Posterior cingulate gyrus (tissue), 11 donors: ENCODE measurements around the gene PLCL2.

Experiments used
- DNase-seq, 10 donors: peaks; one replicate each; pipeline versions ENCODE4 v3.0.0 to v3.0.0-alpha.2; 2020 to 2021; ENCODE audit warnings: mixed read lengths in 3 of 10
- intact Hi-C: fragments of 100-400 bp; cut with DNase I; formaldehyde crosslinking; loops from one replicate; pipeline ENCODE4 v1.15.1; 2023

The PLCL2 gene

DNA sequence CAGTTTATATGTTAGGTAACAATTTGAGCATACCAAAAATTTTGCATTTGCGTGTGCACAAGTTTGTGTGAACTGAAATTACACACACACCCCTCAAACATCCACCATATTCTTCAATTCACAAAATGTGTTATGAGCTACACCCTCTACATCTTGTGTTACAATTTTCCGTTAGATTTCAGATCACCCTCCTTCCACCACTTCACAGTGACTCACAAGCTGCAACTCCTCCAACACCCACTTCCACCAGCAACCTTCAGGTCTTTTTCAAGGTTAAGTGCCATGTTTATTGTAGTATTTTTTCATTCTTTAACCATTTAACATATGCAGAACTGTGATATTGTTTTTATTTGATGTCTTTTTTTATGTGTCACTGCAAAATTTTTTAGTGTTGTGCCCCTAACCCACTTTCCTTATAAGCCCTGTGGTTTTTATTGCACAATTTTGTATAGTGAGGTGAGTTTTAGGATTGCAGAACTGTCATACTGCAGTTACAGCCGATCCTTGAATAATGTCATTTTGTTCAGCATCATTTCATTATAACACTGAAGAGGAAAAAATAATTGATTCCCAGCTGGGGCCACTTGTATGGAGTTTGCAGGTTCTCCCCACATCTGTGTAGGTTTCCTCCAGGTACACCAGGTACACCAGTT lies 148.9 kb downstream of the PLCL2 start:
- intact Hi-C loops = loop anchor here (10.0 kb wide), 2 partner anchors 149 to 201 kb away; partner anchors contain the start of gene PLCL2
- no peak for DNase-seq

DNA sequence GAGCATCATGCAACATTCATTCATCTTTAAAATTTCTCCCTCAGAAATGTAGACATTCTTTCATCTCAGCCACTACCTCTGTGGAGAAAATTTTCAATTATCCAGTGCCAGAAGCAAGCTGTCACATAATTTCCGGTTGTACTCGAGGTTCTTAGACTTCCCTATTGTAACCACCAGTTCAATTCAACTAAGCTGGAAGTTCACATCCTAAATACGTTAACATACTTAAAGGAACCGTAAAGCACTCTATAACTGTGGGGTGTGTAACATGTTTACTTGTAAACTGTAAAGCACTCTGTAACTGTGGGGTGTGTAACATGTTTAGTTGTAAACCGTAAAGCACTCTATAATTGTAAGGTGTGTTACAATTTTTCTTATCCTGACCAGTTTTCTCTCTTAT lies 150.3 kb downstream of the PLCL2 start:
- DNase-seq = no peak
- intact Hi-C loops = loop anchor here (10.0 kb wide), 2 partner anchors 150 to 200 kb away; partner anchors contain the start of gene PLCL2

GRCh38 chr3:17035966-17036365 lies 151.2 kb downstream of the PLCL2 start:
- no peak for DNase-seq
- intact Hi-C loops = loop anchor here (10.0 kb wide), 2 partner anchors 151 to 199 kb away; partner anchors contain the start of gene PLCL2

DNA sequence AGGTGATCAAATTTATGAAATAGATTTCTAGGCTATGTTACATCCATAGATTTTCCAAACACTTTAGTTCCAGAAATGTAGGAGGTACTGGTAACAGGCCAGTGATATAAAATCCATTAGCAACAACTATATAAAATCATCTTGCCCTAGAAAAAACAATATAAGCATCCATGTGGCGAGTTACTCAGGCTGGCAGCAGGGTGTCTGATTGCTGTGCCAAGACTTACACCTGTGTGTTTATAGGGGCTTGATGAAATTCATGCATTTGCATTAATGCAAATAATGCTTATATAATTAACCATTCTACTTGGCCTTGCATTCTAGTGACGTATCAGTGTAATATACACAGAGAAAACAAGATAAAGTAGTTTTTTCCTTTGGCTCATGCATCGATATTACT lies 153.4 kb downstream of the PLCL2 start:
- DNase-seq = no peak
- intact Hi-C loops = loop anchor here (10.0 kb wide), 2 partner anchors 153 to 197 kb away; partner anchors contain the start of gene PLCL2

DNA sequence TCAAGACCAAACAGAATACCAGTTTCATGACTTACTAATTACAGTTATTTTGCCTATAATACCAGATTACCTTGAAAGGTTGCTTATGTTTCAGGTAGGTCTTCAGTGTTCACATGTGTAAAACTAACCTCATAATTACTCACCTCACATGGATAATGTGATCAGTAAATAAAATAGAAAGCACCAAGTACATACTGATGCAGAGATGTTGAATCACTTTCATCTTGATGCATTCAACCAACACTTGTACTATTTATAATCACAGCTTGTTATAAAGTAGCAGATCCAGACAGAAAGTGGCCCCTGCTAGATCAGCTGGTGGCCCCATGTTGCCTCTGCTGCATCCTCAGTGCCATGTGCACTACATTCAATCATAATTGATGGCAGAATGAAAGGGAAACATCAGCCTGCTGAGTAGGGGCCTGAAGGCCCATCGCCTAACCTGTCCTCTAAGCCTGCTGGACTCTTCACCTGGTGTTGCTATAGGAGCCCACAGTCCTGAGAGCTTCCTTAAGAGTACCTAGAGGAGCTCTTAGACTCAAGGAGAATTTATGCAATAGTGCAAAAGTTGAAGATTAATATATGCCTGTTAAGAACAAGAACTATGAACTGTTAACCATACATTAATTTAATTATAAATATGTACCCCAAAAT lies 154.3 kb downstream of the PLCL2 start:
- DNase-seq = no peak
- intact Hi-C loops = loop anchor here (10.0 kb wide), 2 partner anchors 154 to 196 kb away; partner anchors contain the start of gene PLCL2

DNA sequence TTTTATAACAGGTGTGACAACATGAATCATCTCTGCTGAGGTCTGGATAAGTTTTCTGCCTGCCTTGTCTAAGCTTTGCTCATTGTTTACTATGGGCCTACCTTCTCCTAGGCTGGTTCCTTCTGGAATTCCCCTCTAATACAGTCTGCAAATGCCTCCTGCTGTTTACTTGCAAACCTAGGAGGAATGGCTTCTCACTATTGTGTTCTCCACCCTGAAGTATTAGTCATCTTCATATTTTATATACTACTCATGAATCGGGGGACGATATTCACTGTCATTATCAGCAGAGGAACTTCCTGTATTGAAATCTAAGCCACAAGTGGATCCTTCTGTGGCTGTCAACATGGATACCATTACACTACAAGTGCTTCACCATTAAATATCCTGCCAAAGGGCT lies 154.8 kb downstream of the PLCL2 start:
- DNase-seq = no peak
- intact Hi-C loops = loop anchor here (10.0 kb wide), 2 partner anchors 155 to 195 kb away; partner anchors contain the start of gene PLCL2

DNA sequence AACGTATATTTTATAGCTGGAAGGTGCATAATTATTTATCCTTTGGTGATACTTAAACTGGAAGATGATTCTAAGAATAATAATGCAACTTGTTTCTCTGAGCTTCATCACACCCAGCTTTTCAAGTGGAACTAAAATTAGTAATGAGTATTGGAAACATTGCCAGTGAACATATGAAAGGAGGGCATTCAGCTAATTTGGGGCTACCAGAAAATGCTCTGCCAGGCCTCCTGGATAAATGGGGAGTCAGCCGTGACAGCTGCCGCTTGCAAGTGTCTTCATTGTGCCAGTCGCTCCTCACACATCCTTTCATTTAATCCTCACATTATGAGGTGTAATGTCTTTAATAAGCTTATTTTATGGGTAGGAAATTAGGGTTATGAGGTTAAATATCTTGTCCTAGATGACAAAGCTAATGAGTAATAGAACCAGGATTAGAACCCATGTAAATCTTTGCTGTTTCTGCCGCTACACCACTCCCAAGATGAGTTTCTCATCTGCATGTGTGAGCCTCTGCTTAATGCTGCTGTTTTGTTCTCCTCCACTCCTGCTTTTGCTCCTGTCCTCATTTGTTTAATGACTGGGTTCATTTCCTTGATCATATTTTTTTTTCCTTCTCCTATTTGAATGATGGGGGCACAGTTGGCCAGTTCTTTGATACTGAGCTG lies 155.7 kb downstream of the PLCL2 start:
- intact Hi-C loops = no loop called here
- DNase-seq = peak in 4 of 10 donors; percentile 21 to 89 (median 78)

- intact Hi-C loops = no loop called here
- no peak for DNase-seq
These were observed 156.2 kb downstream of the PLCL2 start for GRCh38 chr3:17040990-17041377.

DNA sequence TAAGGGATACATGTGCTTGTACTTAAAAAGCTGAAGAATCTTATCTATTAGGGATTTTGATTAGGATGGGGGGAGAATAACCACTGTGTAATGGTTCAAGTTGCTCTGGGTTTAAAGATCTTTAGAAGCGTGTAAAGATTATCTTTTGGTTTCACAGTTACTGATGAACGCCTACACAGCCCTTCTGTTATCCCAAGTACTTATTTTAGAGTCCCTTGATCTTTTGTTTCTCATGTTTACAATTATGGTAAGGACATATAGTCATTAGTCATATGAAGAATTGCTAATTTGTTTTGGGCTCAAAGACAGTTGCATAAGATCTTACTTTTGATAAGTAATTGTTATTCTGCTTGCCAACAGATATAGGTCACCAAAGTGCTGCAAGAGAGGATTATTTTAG lies 160.1 kb downstream of the PLCL2 start:
- DNase-seq = no peak
- intact Hi-C loops = no loop called here

DNA sequence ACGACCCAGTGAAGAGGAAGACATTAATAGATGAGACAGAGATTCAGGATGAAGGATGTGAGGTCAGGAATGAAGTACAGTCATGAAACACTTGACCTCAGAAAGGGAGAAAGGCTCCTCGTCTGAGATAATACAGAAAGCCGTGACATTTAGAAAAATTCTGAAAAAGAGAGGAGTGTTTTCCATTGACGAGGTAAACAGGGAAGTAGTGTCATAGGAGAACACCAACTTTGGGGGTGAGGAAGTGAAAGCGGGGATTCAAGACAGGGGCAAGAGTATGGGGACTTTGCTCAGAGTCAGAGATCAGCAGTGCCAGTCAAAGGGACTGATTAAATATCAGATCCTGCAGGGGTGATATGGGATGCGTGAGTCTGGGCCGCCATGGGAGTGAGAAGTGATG lies 160.9 kb downstream of the PLCL2 start:
- intact Hi-C loops = no loop called here

GRCh38 chr3:17046623-17047022 lies 161.9 kb downstream of the PLCL2 start:
- DNase-seq = no peak
- intact Hi-C loops = no loop called here

More for the DNA sequence above, 160.9 kb downstream of the PLCL2 start:
- no peak for DNase-seq

DNA sequence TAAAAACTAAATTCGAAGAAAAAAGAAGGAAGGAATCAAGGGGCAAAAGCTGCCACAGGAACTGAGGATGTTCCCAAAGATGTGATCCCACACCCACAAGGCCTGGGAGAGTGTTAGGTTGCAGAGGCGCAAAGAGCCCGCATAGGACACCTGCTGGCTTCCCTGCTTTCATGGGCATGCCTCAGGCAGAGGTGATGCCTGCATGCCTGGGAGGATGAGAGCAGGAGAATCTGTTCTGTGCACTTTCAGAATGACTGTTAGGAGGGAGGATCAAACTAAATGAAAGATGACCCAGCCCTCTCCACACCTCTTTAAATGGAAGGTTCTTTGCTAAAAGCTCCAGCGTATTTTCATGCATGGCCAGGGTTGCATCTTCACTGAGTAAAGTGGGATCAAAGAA lies 162.4 kb downstream of the PLCL2 start:
- intact Hi-C loops = no loop called here
- no peak for DNase-seq

DNA sequence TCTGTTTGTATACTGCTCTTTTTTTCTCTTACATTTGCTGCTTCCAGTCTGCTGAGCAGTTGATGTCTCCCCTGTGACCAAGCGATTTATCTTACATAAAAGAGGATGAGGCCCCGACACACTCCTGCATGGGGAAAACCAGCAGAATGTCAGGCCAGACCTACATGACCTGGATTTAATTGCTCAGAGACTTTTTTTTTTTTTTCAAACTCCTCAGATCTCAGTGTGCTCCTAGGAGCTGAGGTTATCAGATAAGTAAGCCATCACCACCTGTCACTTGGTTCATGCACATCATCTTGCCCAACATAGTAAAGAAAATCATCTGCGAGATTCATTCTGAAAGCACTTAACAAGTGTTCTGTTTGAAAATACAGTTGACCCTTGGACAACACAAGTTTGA lies 163.1 kb downstream of the PLCL2 start:
- DNase-seq = no peak
- intact Hi-C loops = no loop called here

GRCh38 chr3:17050071-17050470 lies 165.3 kb downstream of the PLCL2 start:
- no peak for DNase-seq
- intact Hi-C loops = no loop called here

GRCh38 chr3:17050506-17050905 lies 165.8 kb downstream of the PLCL2 start:
- intact Hi-C loops = no loop called here
- DNase-seq = no peak

DNA sequence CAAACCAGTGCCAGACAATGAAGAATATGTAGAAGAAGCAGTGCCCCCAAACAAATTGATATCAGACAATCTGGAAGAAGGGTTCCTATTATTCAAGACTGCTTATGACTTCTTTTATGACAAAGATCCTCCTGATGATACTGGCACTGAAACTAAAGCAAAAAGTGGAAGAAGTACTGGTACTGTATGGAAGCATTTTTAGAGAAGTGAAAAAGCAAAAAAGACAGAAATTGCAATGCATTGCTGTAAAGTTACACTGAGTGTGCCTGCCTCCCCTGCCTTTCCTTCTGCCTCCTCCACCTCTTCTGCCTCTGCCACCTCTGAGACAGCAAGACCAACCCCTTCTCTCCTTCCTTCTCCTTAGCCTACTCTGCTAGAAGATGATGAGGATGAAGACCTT lies 167.6 kb downstream of the PLCL2 start:
- intact Hi-C loops = no loop called here

GRCh38 chr3:17054301-17054981 lies 169.7 kb downstream of the PLCL2 start:
- no peak for DNase-seq
- intact Hi-C loops = no loop called here

More for the DNA sequence above, 167.6 kb downstream of the PLCL2 start:
- DNase-seq = no peak

GRCh38 chr3:17054982-17055343 lies 170.2 kb downstream of the PLCL2 start:
- intact Hi-C loops = no loop called here
- no peak for DNase-seq

GRCh38 chr3:17055374-17056276 lies 170.9 kb downstream of the PLCL2 start:
- DNase-seq = no peak
- intact Hi-C loops = no loop called here

- no peak for DNase-seq
These were observed 172.6 kb downstream of the PLCL2 start for GRCh38 chr3:17057321-17057720.

More at GRCh38 chr3:17057321-17057720, 172.6 kb downstream of the PLCL2 start:
- intact Hi-C loops = no loop called here
